GM12878 (cell line): ENCODE measurements around the gene RFLNA.

Source experiments
- ATF7 ChIP-seq: fragments of 450-650 bp; IDR thresholded peaks from 2 replicates; pipeline ENCODE4 v1.6.1; 2016; ENCODE audit warnings: low read depth, mild to moderate bottlenecking
- CTCF ChIP-seq, 3 experiments: IDR thresholded peaks in 2 of 3; conservative IDR thresholded peaks in 1 of 3; 2 replicates each; pipeline ENCODE4 v1.5.1; 2011; ENCODE audit warnings: low read depth in 3 of 3, low read length in 3 of 3, mild to moderate bottlenecking in 3 of 3, control low read depth in 2 of 3, moderate library complexity in 2 of 3, inconsistent platforms in 1 of 3, mixed read lengths in 1 of 3; ENCODE audit not compliant: control insufficient read depth in 2 of 3, insufficient read depth in 1 of 3; ENCODE audit errors: extremely low read depth in 1 of 3
- EZH2 ChIP-seq: IDR thresholded peaks from 2 replicates; pipeline ENCODE4 v1.6.1; 2012; ENCODE audit warnings: low read depth, mild to moderate bottlenecking, control low read depth, inconsistent platforms, low read length, borderline replicate concordance; ENCODE audit not compliant: control insufficient read depth
- GATAD2B ChIP-seq: fragments of 450-650 bp; conservative IDR thresholded peaks from 2 replicates; pipeline ENCODE4 v1.6.1; 2017; ENCODE audit warnings: low read depth, mild to moderate bottlenecking, moderate library complexity
- MYC ChIP-seq: IDR thresholded peaks from 2 replicates; pipeline ENCODE4 v1.6.1; 2011; ENCODE audit warnings: mild to moderate bottlenecking, low read length, moderate library complexity, inconsistent platforms; ENCODE audit not compliant: insufficient read depth, insufficient replicate concordance, insufficient read length, severe bottlenecking
- POLR2A ChIP-seq: IDR thresholded peaks from 2 replicates; pipeline ENCODE4 v1.6.1; 2011; ENCODE audit warnings: low read depth, mild to moderate bottlenecking, low read length
- POLR2AphosphoS5 ChIP-seq: IDR thresholded peaks from 2 replicates; pipeline ENCODE4 v1.6.1; 2011; ENCODE audit warnings: mild to moderate bottlenecking, low read length, inconsistent platforms
- SREBF2 ChIP-seq: IDR thresholded peaks from 2 replicates; pipeline ENCODE4 v1.6.1; 2012; ENCODE audit warnings: mild to moderate bottlenecking, low read length
- USF1 ChIP-seq: IDR thresholded peaks from 2 replicates; pipeline ENCODE4 v1.6.1; 2011; ENCODE audit warnings: borderline replicate concordance, low read depth, mild to moderate bottlenecking, moderate library complexity, mixed read lengths, low read length; ENCODE audit not compliant: insufficient read depth; ENCODE audit errors: extremely low read length
- ZNF384 ChIP-seq: IDR thresholded peaks from 2 replicates; pipeline ENCODE4 v1.6.1; 2012; ENCODE audit warnings: low read depth, mild to moderate bottlenecking, low read length, improper control_type of control experiment, borderline replicate concordance

- TF ChIP-seq SREBF2 (no peak), CTCF (IDR thresholded peaks at IDR 0.05 in 2 of 3, conservative IDR thresholded peaks at IDR 0.05 in 1 of 3; ENCODE audit: control insufficient read depth in 2 of 3, extremely low read depth in 1 of 3, insufficient read depth in 1 of 3, low read depth in 3 of 3, low read length in 3 of 3) (no peak), EZH2 (no peak), MYC (no peak), POLR2A (no peak), USF1 (no peak), ATF7 (no peak), GATAD2B (no peak), POLR2AphosphoS5 (no peak), ZNF384 (no peak)
Measured at GRCh38 chr12:124296916-124297351, 2.0 kb downstream of the RFLNA start.
